ENCODE measurements around the gene ABCD1. TPM values are rescaled to one million over a fixed set of nuclear protein-coding genes. Genes with fewer than 3 reads are reported as not detected.
"Not testable (repeated sequence)": the region's sequence is repeated elsewhere in the genome, so short reads cannot be mapped to it uniquely, and the experiment has no call there.

Gene ABCD1
- total RNA-seq, 1 donor from 2014 or later: 10.4 TPM

GRCh38 chrX:153693216-153694086 lies 31.2 kb upstream of the ABCD1 start:
- Histone ChIP-seq H3K27ac (ENCODE audit: low read depth, low read length) (no peak overlapping the region), H3K9ac (ENCODE audit: low read depth in 1 of 3, low read length in 3 of 3) (peak overlapping the region in 1 of 3 donors; percentile 40), H3K27me3 (ENCODE audit: control insufficient read depth in 3 of 3, insufficient read depth in 3 of 3, low read length in 3 of 3) (no peaks in the 10 kb centered on the region), H3K36me3 (ENCODE audit: control insufficient read depth in 3 of 3, insufficient read depth in 3 of 3, low read length in 3 of 3) (peaks cover 4 to 13% (median 8%) of the 10 kb centered on the region in 3 donors), H3K4me3 (ENCODE audit: low read length in 3 of 3) (no peak overlapping the region), H3K9me3 (ENCODE audit: control insufficient read depth in 3 of 3, low read length in 3 of 3) (no peaks in the 10 kb centered on the region), H3K4me1 (ENCODE audit: control insufficient read depth in 3 of 3, insufficient read depth in 3 of 3, low read length in 3 of 3) (peaks cover 17 to 76% (median 62%) of the 10 kb centered on the region in 3 donors)

GRCh38 chrX:153694256-153694655 lies 30.4 kb upstream of the ABCD1 start:
- H3K27me3 ChIP-seq (ENCODE audit: control insufficient read depth in 3 of 3, insufficient read depth in 3 of 3, low read length in 3 of 3); H3K27ac ChIP-seq (ENCODE audit: low read depth, low read length); H3K4me3 ChIP-seq (ENCODE audit: low read length in 3 of 3); H3K9me3 ChIP-seq (ENCODE audit: control insufficient read depth in 3 of 3, low read length in 3 of 3): not testable (repeated sequence)
- Histone ChIP-seq H3K9ac (ENCODE audit: low read depth in 1 of 3, low read length in 3 of 3) (peak overlapping the region in 1 of 3 donors; percentile 33), H3K36me3 (ENCODE audit: control insufficient read depth in 3 of 3, insufficient read depth in 3 of 3, low read length in 3 of 3) (peaks cover 4 to 13% (median 8%) of the 10 kb centered on the region in 3 donors), H3K4me1 (ENCODE audit: control insufficient read depth in 3 of 3, insufficient read depth in 3 of 3, low read length in 3 of 3) (peaks cover 19 to 84% (median 70%) of the 10 kb centered on the region in 3 donors)

- H3K36me3 ChIP-seq (ENCODE audit: control insufficient read depth in 3 of 3, insufficient read depth in 3 of 3, low read length in 3 of 3): peaks cover 3 to 13% (median 6%) of the 10 kb centered on the region in 3 donors
These were observed 29.9 kb upstream of the ABCD1 start for GRCh38 chrX:153694687-153695270.

GRCh38 chrX:153696100-153696499 lies 28.6 kb upstream of the ABCD1 start:
- Histone ChIP-seq H3K4me1 (ENCODE audit: control insufficient read depth in 3 of 3, insufficient read depth in 3 of 3, low read length in 3 of 3) (peaks cover 22 to 89% (median 70%) of the 10 kb centered on the region in 3 donors), H3K27ac (ENCODE audit: low read depth, low read length) (no peak overlapping the region)

More at GRCh38 chrX:153694687-153695270, 29.9 kb upstream of the ABCD1 start:
- no peaks in the 10 kb centered on the region for H3K27me3 ChIP-seq (ENCODE audit: control insufficient read depth in 3 of 3, insufficient read depth in 3 of 3, low read length in 3 of 3)
- H3K27ac ChIP-seq (ENCODE audit: low read depth, low read length): no peak overlapping the region
- H3K9me3 ChIP-seq (ENCODE audit: control insufficient read depth in 3 of 3, low read length in 3 of 3): no peaks in the 10 kb centered on the region
- peak overlapping the region in 1 of 3 donors; percentile 60 for H3K9ac ChIP-seq (ENCODE audit: low read depth in 1 of 3, low read length in 3 of 3)
- H3K4me1 ChIP-seq (ENCODE audit: control insufficient read depth in 3 of 3, insufficient read depth in 3 of 3, low read length in 3 of 3): peaks cover 18 to 86% (median 72%) of the 10 kb centered on the region in 3 donors
- H3K4me3 ChIP-seq (ENCODE audit: low read length in 3 of 3): no peak overlapping the region

GRCh38 chrX:153696538-153696937 lies 28.1 kb upstream of the ABCD1 start:
- not testable (repeated sequence) for H3K4me3 ChIP-seq (ENCODE audit: low read length in 3 of 3); H3K27me3 ChIP-seq (ENCODE audit: control insufficient read depth in 3 of 3, insufficient read depth in 3 of 3, low read length in 3 of 3); H3K27ac ChIP-seq (ENCODE audit: low read depth, low read length); H3K9me3 ChIP-seq (ENCODE audit: control insufficient read depth in 3 of 3, low read length in 3 of 3)
- H3K9ac ChIP-seq (ENCODE audit: low read depth in 1 of 3, low read length in 3 of 3): peak overlapping the region in 1 of 3 donors; percentile 45
- peaks cover 22 to 90% (median 71%) of the 10 kb centered on the region in 3 donors for H3K4me1 ChIP-seq (ENCODE audit: control insufficient read depth in 3 of 3, insufficient read depth in 3 of 3, low read length in 3 of 3)
- H3K36me3 ChIP-seq (ENCODE audit: control insufficient read depth in 3 of 3, insufficient read depth in 3 of 3, low read length in 3 of 3): peaks cover 2 to 13% (median 7%) of the 10 kb centered on the region in 3 donors

More at GRCh38 chrX:153696100-153696499, 28.6 kb upstream of the ABCD1 start:
- peaks cover 2 to 13% (median 6%) of the 10 kb centered on the region in 3 donors for H3K36me3 ChIP-seq (ENCODE audit: control insufficient read depth in 3 of 3, insufficient read depth in 3 of 3, low read length in 3 of 3)
- H3K27me3 ChIP-seq (ENCODE audit: control insufficient read depth in 3 of 3, insufficient read depth in 3 of 3, low read length in 3 of 3): no peaks in the 10 kb centered on the region
- no peak overlapping the region for H3K4me3 ChIP-seq (ENCODE audit: low read length in 3 of 3)
- H3K9ac ChIP-seq (ENCODE audit: low read depth in 1 of 3, low read length in 3 of 3): peak overlapping the region in 1 of 3 donors; percentile 45
- no peaks in the 10 kb centered on the region for H3K9me3 ChIP-seq (ENCODE audit: control insufficient read depth in 3 of 3, low read length in 3 of 3)

- peak overlapping the region in 1 of 3 donors; percentile 57 for H3K9ac ChIP-seq (ENCODE audit: low read depth in 1 of 3, low read length in 3 of 3)
- H3K9me3 ChIP-seq (ENCODE audit: control insufficient read depth in 3 of 3, low read length in 3 of 3); H3K27ac ChIP-seq (ENCODE audit: low read depth, low read length); H3K4me3 ChIP-seq (ENCODE audit: low read length in 3 of 3); H3K27me3 ChIP-seq (ENCODE audit: control insufficient read depth in 3 of 3, insufficient read depth in 3 of 3, low read length in 3 of 3): not testable (repeated sequence)
- peaks cover 2 to 13% (median 8%) of the 10 kb centered on the region in 3 donors for H3K36me3 ChIP-seq (ENCODE audit: control insufficient read depth in 3 of 3, insufficient read depth in 3 of 3, low read length in 3 of 3)
- peaks cover 27 to 90% (median 71%) of the 10 kb centered on the region in 3 donors for H3K4me1 ChIP-seq (ENCODE audit: control insufficient read depth in 3 of 3, insufficient read depth in 3 of 3, low read length in 3 of 3)
These were observed 27.5 kb upstream of the ABCD1 start for GRCh38 chrX:153696986-153697722.

GRCh38 chrX:153697924-153698865 lies 26.5 kb upstream of the ABCD1 start:
- H3K36me3 ChIP-seq (ENCODE audit: control insufficient read depth in 3 of 3, insufficient read depth in 3 of 3, low read length in 3 of 3): peaks cover 2 to 13% (median 8%) of the 10 kb centered on the region in 3 donors
- H3K27ac ChIP-seq (ENCODE audit: low read depth, low read length): peak overlapping the region; percentile 12
- H3K9me3 ChIP-seq (ENCODE audit: control insufficient read depth in 3 of 3, low read length in 3 of 3): no peaks in the 10 kb centered on the region
- peak overlapping the region in 1 of 3 donors; percentile 69 for H3K9ac ChIP-seq (ENCODE audit: low read depth in 1 of 3, low read length in 3 of 3)
- H3K4me1 ChIP-seq (ENCODE audit: control insufficient read depth in 3 of 3, insufficient read depth in 3 of 3, low read length in 3 of 3): peaks cover 27 to 90% (median 75%) of the 10 kb centered on the region in 3 donors
- no peak overlapping the region for H3K4me3 ChIP-seq (ENCODE audit: low read length in 3 of 3)
- no peaks in the 10 kb centered on the region for H3K27me3 ChIP-seq (ENCODE audit: control insufficient read depth in 3 of 3, insufficient read depth in 3 of 3, low read length in 3 of 3)

GRCh38 chrX:153699210-153699783 lies 25.4 kb upstream of the ABCD1 start:
- not testable (repeated sequence) for H3K9me3 ChIP-seq (ENCODE audit: control insufficient read depth in 3 of 3, low read length in 3 of 3); H3K4me3 ChIP-seq (ENCODE audit: low read length in 3 of 3); H3K36me3 ChIP-seq (ENCODE audit: control insufficient read depth in 3 of 3, insufficient read depth in 3 of 3, low read length in 3 of 3); H3K27me3 ChIP-seq (ENCODE audit: control insufficient read depth in 3 of 3, insufficient read depth in 3 of 3, low read length in 3 of 3)
- Histone ChIP-seq H3K9ac (ENCODE audit: low read depth in 1 of 3, low read length in 3 of 3) (peak overlapping the region in 1 of 3 donors; percentile 69), H3K4me1 (ENCODE audit: control insufficient read depth in 3 of 3, insufficient read depth in 3 of 3, low read length in 3 of 3) (peaks cover 34 to 92% (median 77%) of the 10 kb centered on the region in 3 donors), H3K27ac (ENCODE audit: low read depth, low read length) (peak overlapping the region; percentile 71)
